Measurements from ENCODE around the gene DYRK1B. TPM values are rescaled to one million over a fixed set of nuclear protein-coding genes. Genes with fewer than 3 reads are reported as not detected.
A peak's percentile ranks its signal among the peaks of the same experiment; 100 is the strongest.
"Not testable (repeated sequence)": the region's sequence is repeated elsewhere in the genome, so short reads cannot be mapped to it uniquely, and the experiment has no call there.

The DYRK1B gene
- total RNA-seq, 1 donor from 2014 or later: 6.7 TPM

DNA sequence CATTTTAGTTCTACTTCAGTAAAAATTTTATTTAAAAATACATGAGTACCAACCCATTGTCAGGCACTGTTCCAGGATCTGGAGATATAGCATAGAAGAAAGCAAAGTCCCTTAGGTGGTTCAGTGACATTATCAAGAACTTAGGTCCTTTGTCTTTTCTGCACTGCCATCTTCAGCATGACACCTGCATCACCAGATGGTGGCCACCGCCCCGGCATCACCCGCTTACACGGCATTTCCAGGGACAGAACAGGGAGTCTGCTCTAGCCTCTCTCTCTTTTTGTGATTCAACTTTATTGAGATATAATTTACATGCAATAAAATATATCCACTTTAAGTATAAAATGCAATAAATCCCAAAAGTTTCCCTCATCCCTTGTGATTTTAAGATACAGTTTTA lies 23.5 kb downstream of the DYRK1B start:
- no peaks in the 10 kb centered on the region for H3K4me1 Mint-ChIP-seq (ENCODE audit: low read depth)
- intact Hi-C loops (cut with micrococcal nuclease): no loop called here
- H3K4me3 Mint-ChIP-seq (ENCODE audit: low read depth): no peak overlapping the region

DNA sequence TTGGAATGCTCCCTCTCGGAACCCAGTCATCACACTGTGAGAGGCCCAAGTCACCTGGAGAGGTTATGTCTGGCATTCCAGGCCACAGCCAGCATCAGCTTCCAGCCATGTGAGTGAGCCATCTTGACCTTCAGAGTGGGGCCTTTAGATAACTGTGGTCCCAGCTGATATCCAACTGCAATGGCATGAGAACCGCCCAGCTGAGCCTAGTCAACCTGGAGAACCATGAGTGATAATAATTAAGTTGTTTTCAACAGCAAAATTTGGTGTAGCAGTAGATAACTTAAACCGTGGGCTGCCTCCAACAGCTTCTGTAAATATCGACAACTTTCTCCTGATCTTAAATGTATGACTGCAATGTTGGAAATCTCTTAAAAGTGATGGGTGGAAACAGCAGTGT lies 24.6 kb downstream of the DYRK1B start:
- intact Hi-C loops (cut with micrococcal nuclease): no loop called here
- H3K27me3 Mint-ChIP-seq (ENCODE audit: low read depth): no peaks in the 10 kb centered on the region
- no peaks in the 10 kb centered on the region for H3K4me1 Mint-ChIP-seq (ENCODE audit: low read depth)
- H3K4me3 Mint-ChIP-seq (ENCODE audit: low read depth): no peak overlapping the region
- no peak overlapping the region for H3K27ac Mint-ChIP-seq
- DNase-seq (ENCODE audit: low spot score): no peak
- no peaks in the 10 kb centered on the region for H3K36me3 Mint-ChIP-seq (ENCODE audit: low read depth)
- H3K9me3 Mint-ChIP-seq: no peaks in the 10 kb centered on the region

More for the DNA sequence above, 23.5 kb downstream of the DYRK1B start:
- Mint-ChIP-seq H3K9me3 (no peaks in the 10 kb centered on the region), H3K36me3 (ENCODE audit: low read depth) (no peaks in the 10 kb centered on the region), H3K27me3 (ENCODE audit: low read depth) (no peaks in the 10 kb centered on the region), H3K27ac (no peak overlapping the region)
- no peak for DNase-seq (ENCODE audit: low spot score)

DNA sequence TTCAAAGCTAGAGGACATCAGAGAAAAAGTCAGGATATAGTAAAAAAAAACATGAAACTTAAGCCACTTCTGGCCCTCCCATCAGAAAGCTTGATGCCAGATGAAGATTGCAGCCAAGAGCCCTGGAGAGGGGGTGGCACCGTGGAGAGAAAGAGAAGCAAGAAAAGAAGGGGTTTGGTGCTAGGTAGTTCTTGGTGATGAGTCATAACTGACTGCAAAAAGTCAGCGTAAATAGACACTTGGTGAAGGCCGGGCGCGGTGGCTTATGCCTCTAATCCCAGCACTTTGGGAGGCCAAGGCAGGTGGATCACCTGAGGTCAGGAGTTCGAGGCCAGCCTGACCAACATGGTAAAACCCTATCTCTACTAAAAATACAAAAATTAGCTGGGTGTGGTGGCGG lies 25.3 kb downstream of the DYRK1B start:
- intact Hi-C loops (cut with micrococcal nuclease); DNase-seq (ENCODE audit: low spot score): not testable (repeated sequence)

DNA sequence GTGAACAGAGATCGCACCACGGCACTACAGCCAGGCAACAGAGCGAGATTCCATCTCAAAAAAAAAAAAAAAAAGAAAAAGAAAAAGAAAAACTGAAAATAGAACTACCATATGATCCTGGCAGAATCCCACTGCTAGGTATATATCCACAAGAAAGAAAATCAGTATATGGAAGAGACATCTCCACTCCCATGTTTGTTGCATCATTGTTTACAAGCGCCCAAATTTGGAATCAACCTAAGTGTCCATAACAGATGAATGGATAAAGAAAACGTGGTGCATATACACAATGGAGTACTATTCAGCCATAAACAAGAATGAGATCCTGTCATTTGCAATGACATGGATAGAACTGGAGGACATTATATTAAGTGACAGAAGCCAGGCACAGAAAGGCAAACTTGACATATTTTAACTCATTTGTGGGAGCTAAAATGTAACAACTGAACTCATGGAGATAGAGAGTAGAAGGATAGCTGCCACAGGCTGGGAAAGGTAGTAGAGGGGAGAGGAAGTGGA lies 26.1 kb downstream of the DYRK1B start:
- no peak overlapping the region for H3K27ac Mint-ChIP-seq
- intact Hi-C loops (cut with micrococcal nuclease): no loop called here
- no peaks in the 10 kb centered on the region for H3K4me1 Mint-ChIP-seq (ENCODE audit: low read depth)
- no peaks in the 10 kb centered on the region for H3K36me3 Mint-ChIP-seq (ENCODE audit: low read depth)
- no peak for DNase-seq (ENCODE audit: low spot score)
- H3K9me3 Mint-ChIP-seq: no peaks in the 10 kb centered on the region
- H3K4me3 Mint-ChIP-seq (ENCODE audit: low read depth): no peak overlapping the region
- peaks cover 4% of the 10 kb centered on the region for H3K27me3 Mint-ChIP-seq (ENCODE audit: low read depth)

More for the DNA sequence above, 25.3 kb downstream of the DYRK1B start:
- H3K9me3 Mint-ChIP-seq; H3K27ac Mint-ChIP-seq; H3K4me1 Mint-ChIP-seq (ENCODE audit: low read depth); H3K27me3 Mint-ChIP-seq (ENCODE audit: low read depth); H3K4me3 Mint-ChIP-seq (ENCODE audit: low read depth); H3K36me3 Mint-ChIP-seq (ENCODE audit: low read depth): not testable (repeated sequence)

DNA sequence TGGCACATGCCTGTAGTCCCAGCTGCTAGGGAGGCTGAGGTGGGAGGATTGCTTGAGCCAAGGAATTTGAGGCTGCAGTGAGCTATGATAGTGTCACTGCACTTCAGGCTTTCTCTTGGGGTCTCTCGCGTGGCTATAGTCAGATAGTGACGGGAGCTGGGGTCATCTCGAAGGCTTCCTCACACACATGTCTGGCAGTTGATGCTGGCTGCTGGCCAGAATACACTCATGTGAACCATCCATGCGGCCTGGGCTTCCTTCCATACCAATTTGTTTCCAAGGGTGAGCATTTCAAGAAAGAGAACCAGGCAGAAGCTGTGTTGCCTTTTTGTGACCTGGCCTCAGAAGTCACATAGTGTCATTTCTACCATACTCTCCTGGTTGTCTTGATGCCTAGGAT lies 28.9 kb downstream of the DYRK1B start:
- H3K9me3 Mint-ChIP-seq: no peaks in the 10 kb centered on the region
- H3K4me1 Mint-ChIP-seq (ENCODE audit: low read depth): no peaks in the 10 kb centered on the region
- H3K36me3 Mint-ChIP-seq (ENCODE audit: low read depth): no peaks in the 10 kb centered on the region
- H3K27me3 Mint-ChIP-seq (ENCODE audit: low read depth): peaks cover 7% of the 10 kb centered on the region
- no peak overlapping the region for H3K4me3 Mint-ChIP-seq (ENCODE audit: low read depth)
- intact Hi-C loops (cut with micrococcal nuclease): no loop called here
- no peak overlapping the region for H3K27ac Mint-ChIP-seq
- no peak for DNase-seq (ENCODE audit: low spot score)

DNA sequence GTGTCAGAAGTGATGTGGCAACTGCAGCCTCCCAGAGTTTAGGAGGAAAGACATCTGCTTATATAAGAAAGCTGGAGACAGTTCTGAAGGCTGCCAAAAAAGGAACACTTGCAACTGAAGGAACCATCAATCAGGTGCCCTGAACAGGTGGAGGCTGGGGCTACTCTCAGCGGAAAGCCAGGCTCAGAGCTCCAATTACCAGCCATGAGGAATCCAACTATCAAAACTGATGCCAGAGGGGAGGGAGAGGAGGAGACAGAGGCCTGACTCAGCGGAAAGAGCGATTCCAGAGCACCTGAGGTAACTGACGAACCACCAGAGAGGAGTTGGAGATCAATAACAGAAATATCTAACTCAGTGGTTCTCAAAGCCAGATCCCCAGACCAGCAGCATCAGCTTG lies 31.0 kb downstream of the DYRK1B start:
- intact Hi-C loops (cut with micrococcal nuclease): no loop called here
- no peak for DNase-seq (ENCODE audit: low spot score)
- Mint-ChIP-seq H3K9me3 (no peaks in the 10 kb centered on the region), H3K4me3 (ENCODE audit: low read depth) (no peak overlapping the region), H3K27me3 (ENCODE audit: low read depth) (peaks cover 8% of the 10 kb centered on the region), H3K27ac (no peak overlapping the region), H3K4me1 (ENCODE audit: low read depth) (no peaks in the 10 kb centered on the region), H3K36me3 (ENCODE audit: low read depth) (no peaks in the 10 kb centered on the region)

DNA sequence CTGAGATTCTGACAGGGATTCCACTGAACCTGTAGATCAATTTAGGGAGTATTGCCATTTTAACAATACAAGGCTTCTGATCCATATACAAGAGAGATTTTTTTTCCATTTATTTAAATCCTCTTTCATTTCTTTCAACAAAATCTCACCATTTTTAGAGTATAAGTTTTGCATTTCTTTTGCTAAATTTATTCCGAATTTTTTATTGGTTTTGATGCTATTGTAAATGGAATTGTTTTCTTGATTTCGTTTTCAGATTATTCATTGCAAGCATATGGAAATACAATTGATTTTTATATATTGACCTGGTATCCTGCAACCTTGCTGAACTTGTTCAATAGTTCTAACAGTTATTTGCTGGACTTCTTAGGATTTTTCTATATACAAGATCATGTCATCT lies 36.9 kb downstream of the DYRK1B start:
- no peaks in the 10 kb centered on the region for H3K36me3 Mint-ChIP-seq (ENCODE audit: low read depth)
- no peak for DNase-seq (ENCODE audit: low spot score)
- H3K27me3 Mint-ChIP-seq (ENCODE audit: low read depth): peaks cover 23% of the 10 kb centered on the region
- H3K4me3 Mint-ChIP-seq (ENCODE audit: low read depth): no peak overlapping the region
- intact Hi-C loops (cut with micrococcal nuclease): no loop called here
- peaks cover 10% of the 10 kb centered on the region for H3K4me1 Mint-ChIP-seq (ENCODE audit: low read depth)
- no peaks in the 10 kb centered on the region for H3K9me3 Mint-ChIP-seq
- H3K27ac Mint-ChIP-seq: no peak overlapping the region

DNA sequence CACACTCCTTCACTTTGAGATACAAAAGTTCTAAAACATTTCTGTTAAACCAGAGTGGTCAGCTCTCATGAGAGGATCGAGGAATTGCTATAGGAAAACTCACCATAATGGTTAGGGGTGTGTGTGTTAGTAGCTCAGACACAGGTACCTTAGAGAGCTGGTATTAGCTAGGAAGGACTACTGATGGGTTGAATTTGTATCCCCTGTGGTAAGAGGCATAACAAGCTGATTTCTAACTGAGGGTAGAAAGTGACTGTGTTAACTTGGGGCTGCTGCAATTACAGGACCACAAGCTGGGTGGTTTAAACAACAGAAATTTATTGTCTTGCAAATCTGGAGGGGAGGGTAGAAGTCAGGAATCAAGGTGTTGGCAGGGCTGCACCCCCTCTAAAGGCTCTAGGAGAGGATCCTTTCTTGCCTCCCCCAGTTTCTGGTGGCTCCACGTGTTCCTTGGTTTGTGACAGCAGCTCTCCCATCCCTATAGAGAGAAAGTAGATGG lies 37.9 kb downstream of the DYRK1B start:
- Mint-ChIP-seq H3K27ac (no peak overlapping the region), H3K27me3 (ENCODE audit: low read depth) (peaks cover 23% of the 10 kb centered on the region), H3K4me3 (ENCODE audit: low read depth) (no peak overlapping the region), H3K4me1 (ENCODE audit: low read depth) (peaks cover 10% of the 10 kb centered on the region), H3K9me3 (no peaks in the 10 kb centered on the region), H3K36me3 (ENCODE audit: low read depth) (no peaks in the 10 kb centered on the region)
- no peak for DNase-seq (ENCODE audit: low spot score)
- intact Hi-C loops (cut with micrococcal nuclease): no loop called here

DNA sequence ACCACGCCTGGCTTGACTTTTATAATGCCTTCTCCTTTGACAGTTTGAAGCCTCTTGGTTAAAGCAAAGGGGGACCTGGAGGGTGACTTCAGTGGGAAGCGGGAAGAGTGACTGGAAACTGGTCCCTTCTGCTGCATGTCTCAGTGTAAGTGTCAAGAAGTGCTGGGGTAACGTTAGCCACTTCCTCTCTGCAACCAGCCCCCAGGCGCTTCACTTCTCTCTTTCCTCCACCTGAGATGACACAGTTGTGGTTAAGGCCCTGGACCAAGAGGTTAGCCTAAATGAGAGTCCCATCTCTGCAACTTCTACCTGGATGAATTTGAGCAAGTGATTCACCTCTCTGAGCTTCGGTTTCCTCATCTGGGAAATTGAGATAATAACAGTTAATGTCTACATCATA lies 39.0 kb downstream of the DYRK1B start:
- intact Hi-C loops (cut with micrococcal nuclease): no loop called here
- Mint-ChIP-seq H3K9me3 (no peaks in the 10 kb centered on the region), H3K4me3 (ENCODE audit: low read depth) (no peak overlapping the region), H3K27me3 (ENCODE audit: low read depth) (peaks cover 23% of the 10 kb centered on the region), H3K27ac (no peak overlapping the region), H3K4me1 (ENCODE audit: low read depth) (peaks cover 10% of the 10 kb centered on the region), H3K36me3 (ENCODE audit: low read depth) (no peaks in the 10 kb centered on the region)
- no peak for DNase-seq (ENCODE audit: low spot score)

DNA sequence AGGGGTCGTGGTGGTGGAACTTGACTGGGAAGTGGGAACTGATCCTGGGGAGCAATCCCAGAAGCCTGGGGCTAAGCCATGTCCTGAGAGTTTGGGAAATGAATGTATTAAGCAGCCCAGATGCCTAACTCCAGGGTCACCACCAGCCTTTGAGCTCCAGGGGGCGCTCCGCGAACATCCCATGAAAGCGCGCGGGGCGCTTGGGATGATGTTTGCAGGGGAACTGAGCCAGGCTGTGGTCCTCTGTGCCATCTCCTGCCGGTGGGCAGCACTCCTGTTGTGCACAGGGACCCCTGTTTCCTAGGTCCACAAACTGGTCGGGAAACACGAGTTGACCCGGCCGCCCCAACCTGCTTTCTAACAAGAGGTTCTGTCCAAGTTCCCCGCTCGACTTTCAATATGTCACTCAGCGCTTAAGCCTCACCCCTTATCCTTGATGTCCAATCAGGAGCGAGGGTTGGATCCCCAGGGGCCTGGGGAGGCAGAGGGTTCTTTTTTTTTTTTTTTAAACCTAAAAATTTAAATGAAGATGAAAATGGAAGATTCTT lies 40.9 kb downstream of the DYRK1B start:
- Mint-ChIP-seq H3K9me3 (peaks cover 9% of the 10 kb centered on the region), H3K4me3 (ENCODE audit: low read depth) (peak overlapping the region; percentile 78), H3K27ac (no peak overlapping the region), H3K27me3 (ENCODE audit: low read depth) (peaks cover 22% of the 10 kb centered on the region), H3K4me1 (ENCODE audit: low read depth) (peaks cover 10% of the 10 kb centered on the region), H3K36me3 (ENCODE audit: low read depth) (no peaks in the 10 kb centered on the region)
- peak; percentile 64 for DNase-seq (ENCODE audit: low spot score)
- intact Hi-C loops (cut with micrococcal nuclease): loop anchor here (1.0 kb wide), 1 partner anchor 51 kb away; no protein-coding TSS in a partner anchor

DNA sequence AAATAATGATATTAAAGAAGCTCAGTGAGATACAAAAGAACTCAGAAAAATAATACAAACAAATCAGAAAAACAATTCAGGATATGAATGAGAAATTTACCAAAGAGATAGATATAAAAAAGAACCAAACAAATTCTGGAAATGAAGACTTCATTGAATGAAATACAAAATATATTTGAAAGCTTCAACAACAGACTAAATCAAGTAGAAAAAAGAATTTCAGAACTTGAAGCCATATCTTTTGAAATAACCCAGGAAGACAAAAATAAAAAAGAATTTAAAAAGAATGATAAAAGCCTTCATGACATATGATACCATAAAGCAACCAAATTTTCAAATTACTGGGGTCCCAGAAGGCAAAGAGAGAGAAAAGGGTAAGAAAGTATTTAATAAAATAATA lies 45.7 kb downstream of the DYRK1B start:
- no peak for DNase-seq (ENCODE audit: low spot score)
- peaks cover 11% of the 10 kb centered on the region for H3K9me3 Mint-ChIP-seq
- H3K4me1 Mint-ChIP-seq (ENCODE audit: low read depth): peaks cover 4% of the 10 kb centered on the region
- peaks cover 19% of the 10 kb centered on the region for H3K27me3 Mint-ChIP-seq (ENCODE audit: low read depth)
- intact Hi-C loops (cut with micrococcal nuclease): no loop called here
- no peak overlapping the region for H3K4me3 Mint-ChIP-seq (ENCODE audit: low read depth)
- no peak overlapping the region for H3K27ac Mint-ChIP-seq
- H3K36me3 Mint-ChIP-seq (ENCODE audit: low read depth): no peaks in the 10 kb centered on the region

DNA sequence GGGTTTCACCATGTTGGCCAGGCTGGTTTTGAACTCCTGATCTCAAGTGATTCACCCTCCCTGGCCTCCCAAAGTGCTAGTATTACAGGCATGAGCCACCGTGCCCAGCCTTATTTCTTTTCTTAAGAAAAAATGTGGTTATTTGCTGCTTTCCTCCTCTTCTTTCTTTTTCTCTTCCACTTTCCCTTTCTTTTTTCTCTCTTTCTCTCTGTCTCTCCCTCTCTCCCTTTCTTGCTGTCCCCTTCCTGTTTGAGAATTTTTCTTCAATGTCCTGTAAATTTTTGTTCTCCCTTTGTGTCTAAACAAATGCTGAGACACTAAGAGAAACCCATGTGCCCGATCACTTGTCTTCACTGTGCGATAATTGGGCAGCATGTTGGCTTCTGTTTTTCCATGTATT lies 53.1 kb downstream of the DYRK1B start:
- Mint-ChIP-seq H3K4me3 (ENCODE audit: low read depth) (no peak overlapping the region), H3K27me3 (ENCODE audit: low read depth) (peaks cover 34% of the 10 kb centered on the region), H3K27ac (no peak overlapping the region), H3K36me3 (ENCODE audit: low read depth) (no peaks in the 10 kb centered on the region), H3K9me3 (no peaks in the 10 kb centered on the region), H3K4me1 (ENCODE audit: low read depth) (peaks cover 21% of the 10 kb centered on the region)
- intact Hi-C loops (cut with micrococcal nuclease): no loop called here
- no peak for DNase-seq (ENCODE audit: low spot score)

DNA sequence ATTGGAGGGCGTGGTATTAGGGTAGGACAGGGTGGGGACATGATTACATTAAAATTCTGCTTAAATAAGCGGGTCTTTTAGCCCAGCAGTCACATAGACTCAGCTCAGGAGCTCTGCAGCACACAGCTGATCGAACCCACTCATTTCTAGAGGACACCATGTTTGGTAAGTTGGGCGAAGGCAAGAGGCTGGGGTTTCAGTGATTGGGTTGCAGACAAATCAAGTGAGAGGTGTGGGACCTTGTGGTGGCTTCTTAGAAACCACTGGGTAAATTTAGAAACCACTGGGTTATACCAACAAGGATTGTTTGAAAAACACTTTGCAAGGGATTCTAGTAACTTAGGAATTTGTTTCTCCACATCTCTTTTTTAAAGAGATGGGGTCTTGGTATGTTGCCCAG lies 55.2 kb downstream of the DYRK1B start, which contains the start of gene LEUTX:
Gene LEUTX, plus strand, starts transcription at position 92 of the 400 bp plus-strand sequence. Its CDS starts 67 bp downstream, at position 159.
- H3K9me3 Mint-ChIP-seq: no peaks in the 10 kb centered on the region
- no peak within 1 kb of the TSS for H3K27ac Mint-ChIP-seq
- H3K4me3 Mint-ChIP-seq (ENCODE audit: low read depth): no peak within 1 kb of the TSS
- H3K27me3 Mint-ChIP-seq (ENCODE audit: low read depth): peaks cover 25% of the 10 kb centered on the region
- no peak for DNase-seq (ENCODE audit: low spot score)
- H3K36me3 Mint-ChIP-seq (ENCODE audit: low read depth): no peaks in the 10 kb centered on the region
- intact Hi-C loops (cut with micrococcal nuclease): no loop called here
- peaks cover 21% of the 10 kb centered on the region for H3K4me1 Mint-ChIP-seq (ENCODE audit: low read depth)

All from activated T-helper 2 cell treated with anti-CD3 and anti-CD28 coated beads, Interferon-gamma antibody, Interleukin-2, Interleukin-4, amounts not matched to agents 10 μg/mL and 5 μg/mL and 100 μg/mL, durations not matched to agents 14 hours and 24 hours and 36 hours (primary cell).